ENCODE results near the gene IRAK3.

DNA sequence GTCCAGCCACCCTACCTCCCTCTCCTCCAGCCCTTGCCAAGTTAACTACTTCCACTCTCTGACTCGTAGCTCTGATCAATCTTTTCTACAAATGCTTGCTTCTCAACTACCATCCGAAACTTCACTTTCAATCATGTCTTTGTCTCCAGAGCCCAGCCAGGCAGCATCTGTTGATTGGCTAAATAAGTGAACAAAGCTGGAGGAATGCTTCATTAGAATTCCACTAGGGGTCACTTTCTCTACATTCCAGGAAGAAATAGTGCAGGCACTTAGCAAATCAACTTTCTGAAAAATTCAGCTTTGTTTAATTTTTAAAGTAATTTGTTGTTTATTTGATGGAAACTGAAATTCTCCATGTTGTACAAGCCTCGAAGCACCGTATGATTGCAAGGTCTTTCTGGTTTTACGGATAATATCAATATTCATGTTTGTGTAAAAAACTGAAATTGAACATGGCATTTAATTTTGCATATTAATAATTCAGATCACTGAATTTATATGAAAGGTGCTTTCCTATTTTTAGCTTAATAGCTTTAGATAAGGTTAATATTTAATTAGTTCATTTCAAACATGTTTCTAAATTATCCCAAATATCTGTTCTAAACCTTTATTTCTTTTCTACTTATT is 80.9 kb downstream of the IRAK3 start:
- TF ChIP-seq, protein P1, sequence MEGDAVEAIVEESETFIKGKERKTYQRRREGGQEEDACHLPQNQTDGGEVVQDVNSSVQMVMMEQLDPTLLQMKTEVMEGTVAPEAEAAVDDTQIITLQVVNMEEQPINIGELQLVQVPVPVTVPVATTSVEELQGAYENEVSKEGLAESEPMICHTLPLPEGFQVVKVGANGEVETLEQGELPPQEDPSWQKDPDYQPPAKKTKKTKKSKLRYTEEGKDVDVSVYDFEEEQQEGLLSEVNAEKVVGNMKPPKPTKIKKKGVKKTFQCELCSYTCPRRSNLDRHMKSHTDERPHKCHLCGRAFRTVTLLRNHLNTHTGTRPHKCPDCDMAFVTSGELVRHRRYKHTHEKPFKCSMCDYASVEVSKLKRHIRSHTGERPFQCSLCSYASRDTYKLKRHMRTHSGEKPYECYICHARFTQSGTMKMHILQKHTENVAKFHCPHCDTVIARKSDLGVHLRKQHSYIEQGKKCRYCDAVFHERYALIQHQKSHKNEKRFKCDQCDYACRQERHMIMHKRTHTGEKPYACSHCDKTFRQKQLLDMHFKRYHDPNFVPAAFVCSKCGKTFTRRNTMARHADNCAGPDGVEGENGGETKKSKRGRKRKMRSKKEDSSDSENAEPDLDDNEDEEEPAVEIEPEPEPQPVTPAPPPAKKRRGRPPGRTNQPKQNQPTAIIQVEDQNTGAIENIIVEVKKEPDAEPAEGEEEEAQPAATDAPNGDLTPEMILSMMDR (IDR thresholded peaks at IDR 0.05) = peak; percentile 65
- TF ChIP-seq EZH2 (IDR thresholded peaks at IDR 0.05; ENCODE audit: borderline replicate concordance, insufficient read depth, low read depth, low read length, poor library complexity, severe bottlenecking) = no peak

Data from B cell (primary cell).